ENCODE measurements around the gene SLC4A4. TPM values are rescaled to one million over a fixed set of nuclear protein-coding genes. Genes with fewer than 3 reads are reported as not detected.

The SLC4A4 gene
- total RNA-seq, 4 donors from 2014 or later: 6.6 to 26.8 (median 25.3) TPM

GRCh38 chr4:71609167-71609566 is 270.3 kb downstream of the SLC4A4 start:
- Histone ChIP-seq H3K4me1 (no peaks in the 10 kb centered on the region), H3K9me3 (no peaks in the 10 kb centered on the region), H3K4me3 (no peak overlapping the region), H3K36me3 (no peaks in the 10 kb centered on the region), H3K27ac (no peak overlapping the region), H3K27me3 (no peaks in the 10 kb centered on the region)
- TF ChIP-seq, protein P1, sequence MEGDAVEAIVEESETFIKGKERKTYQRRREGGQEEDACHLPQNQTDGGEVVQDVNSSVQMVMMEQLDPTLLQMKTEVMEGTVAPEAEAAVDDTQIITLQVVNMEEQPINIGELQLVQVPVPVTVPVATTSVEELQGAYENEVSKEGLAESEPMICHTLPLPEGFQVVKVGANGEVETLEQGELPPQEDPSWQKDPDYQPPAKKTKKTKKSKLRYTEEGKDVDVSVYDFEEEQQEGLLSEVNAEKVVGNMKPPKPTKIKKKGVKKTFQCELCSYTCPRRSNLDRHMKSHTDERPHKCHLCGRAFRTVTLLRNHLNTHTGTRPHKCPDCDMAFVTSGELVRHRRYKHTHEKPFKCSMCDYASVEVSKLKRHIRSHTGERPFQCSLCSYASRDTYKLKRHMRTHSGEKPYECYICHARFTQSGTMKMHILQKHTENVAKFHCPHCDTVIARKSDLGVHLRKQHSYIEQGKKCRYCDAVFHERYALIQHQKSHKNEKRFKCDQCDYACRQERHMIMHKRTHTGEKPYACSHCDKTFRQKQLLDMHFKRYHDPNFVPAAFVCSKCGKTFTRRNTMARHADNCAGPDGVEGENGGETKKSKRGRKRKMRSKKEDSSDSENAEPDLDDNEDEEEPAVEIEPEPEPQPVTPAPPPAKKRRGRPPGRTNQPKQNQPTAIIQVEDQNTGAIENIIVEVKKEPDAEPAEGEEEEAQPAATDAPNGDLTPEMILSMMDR (IDR thresholded peaks at IDR 0.05): no peak
- no peak for TF ChIP-seq POLR2A (IDR thresholded peaks at IDR 0.05)
- no peak for DNase-seq

- no peak overlapping the region for H3K27ac ChIP-seq
- no peaks in the 10 kb centered on the region for H3K27me3 ChIP-seq
- no peaks in the 10 kb centered on the region for H3K4me1 ChIP-seq
- no peaks in the 10 kb centered on the region for H3K9me3 ChIP-seq
- H3K4me3 ChIP-seq: no peak overlapping the region
- H3K36me3 ChIP-seq: no peaks in the 10 kb centered on the region
- no peak for DNase-seq
- TF ChIP-seq POLR2A (IDR thresholded peaks at IDR 0.05): no peak
- TF ChIP-seq, protein P1 (IDR thresholded peaks at IDR 0.05): no peak
These were observed 270.8 kb downstream of the SLC4A4 start for GRCh38 chr4:71609651-71610050.

DNA sequence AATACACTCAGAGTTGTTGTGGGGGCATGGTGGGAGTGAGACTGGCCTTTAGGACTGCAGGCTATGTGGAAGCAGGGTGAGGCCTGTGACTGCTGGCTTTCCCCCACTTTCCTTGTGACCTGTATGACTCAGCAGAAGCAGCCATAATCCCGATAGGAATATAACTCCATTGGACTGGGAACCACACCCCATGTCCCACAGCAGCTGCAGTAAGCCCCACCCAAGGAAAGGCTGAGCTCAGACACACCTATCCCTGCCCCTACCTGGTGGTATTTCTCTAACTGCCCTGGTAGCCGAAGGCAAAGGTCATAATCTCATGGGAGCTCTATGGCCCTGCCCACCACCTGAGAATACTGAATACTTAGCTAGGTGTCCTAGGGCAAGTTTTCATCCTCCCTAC is 275.8 kb downstream of the SLC4A4 start:
- Histone ChIP-seq H3K9me3 (no peaks in the 10 kb centered on the region), H3K4me3 (no peak overlapping the region), H3K27ac (peak overlapping the region in 2 of 4 donors; percentile 49 to 50), H3K27me3 (no peaks in the 10 kb centered on the region), H3K36me3 (no peaks in the 10 kb centered on the region), H3K4me1 (no peaks in the 10 kb centered on the region)
- DNase-seq: peak in 2 of 3 donors; percentile 69 to 71
- TF ChIP-seq, protein P1 (IDR thresholded peaks at IDR 0.05): no peak
- TF ChIP-seq POLR2A (IDR thresholded peaks at IDR 0.05): no peak

DNA sequence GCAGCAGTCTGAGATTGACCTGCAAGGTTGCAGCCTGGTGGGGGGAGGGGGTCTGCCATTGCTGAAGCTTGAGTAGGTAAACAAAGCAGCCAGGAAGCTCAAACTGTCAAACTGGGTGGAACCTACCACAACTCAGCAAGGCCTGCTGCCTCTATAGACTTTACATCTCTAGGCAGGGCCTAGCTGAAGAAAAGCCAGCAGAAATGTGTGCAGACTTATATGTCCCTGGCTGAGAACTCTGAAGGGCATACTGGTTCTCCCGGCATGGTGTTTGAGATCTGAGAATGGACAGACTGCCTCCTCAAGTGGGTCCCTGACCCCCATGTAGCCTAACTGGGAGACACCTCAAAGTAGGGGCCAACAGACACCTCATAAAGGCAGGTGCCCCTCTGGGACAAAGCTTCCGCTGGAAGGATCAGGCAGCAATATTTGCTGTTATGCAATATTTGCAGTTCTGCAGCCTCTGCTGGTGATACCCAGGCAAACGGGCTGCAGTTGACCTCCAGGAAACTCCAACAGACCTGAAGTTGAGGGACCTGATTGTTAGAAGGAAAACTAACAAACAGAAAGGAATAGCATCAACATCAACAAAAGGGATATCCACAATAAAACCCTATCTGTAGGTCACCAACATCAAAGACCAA is 277.5 kb downstream of the SLC4A4 start:
- H3K27me3 ChIP-seq: no peaks in the 10 kb centered on the region
- H3K27ac ChIP-seq: no peak overlapping the region
- no peaks in the 10 kb centered on the region for H3K36me3 ChIP-seq
- DNase-seq: no peak
- no peak overlapping the region for H3K4me3 ChIP-seq
- H3K9me3 ChIP-seq: no peaks in the 10 kb centered on the region
- no peaks in the 10 kb centered on the region for H3K4me1 ChIP-seq
- TF ChIP-seq, protein P1 (IDR thresholded peaks at IDR 0.05): no peak
- TF ChIP-seq POLR2A (IDR thresholded peaks at IDR 0.05): no peak

All from Peyer's patch (tissue), 4 donors.